HCT116 (cell line): ENCODE data around the gene WIPF3. TPM values are rescaled to one million over a fixed set of nuclear protein-coding genes. Genes with fewer than 3 reads are reported as not detected.

Experiments used
- ATAC-seq: fragments of 200-7000 bp; cut with Tn5 transposase; 2 replicates; pipeline ENCODE4 v1.9.1; 2020; ENCODE audit warnings: mild to moderate bottlenecking, moderate library complexity
- BruUV-seq: library from RNA; stranded (reverse); fragments of 400-500 nt; replicated peaks from 2 replicates; lab custom pipeline; 2021; lab: Mats Ljungman, UMichigan
- CTCF ChIA-PET: fragments of 300-600 bp; sonication (Branson Sonifier 250); formaldehyde crosslinking; loops from one replicate; lab custom pipeline; 2021; ENCODE audit warnings: antibody characterized with exemption; lab: Charles Lee
- POLR2A ChIA-PET: fragments of 300-600, 350-600 bp; sonication (Branson Sonifier 250); formaldehyde crosslinking; loops from one replicate; lab custom pipeline; 2021; ENCODE audit warnings: antibody characterized with exemption; lab: Charles Lee
- RAD21 ChIA-PET, 2 experiments: fragments of 300-600 bp; sonication (Branson Sonifier 250); formaldehyde crosslinking; loops; one replicate each; lab custom pipeline; 2023; ENCODE audit warnings: low total read pairs in 2 of 2; ENCODE audit not compliant: uncharacterized antibody in 2 of 2, unreplicated experiment in 2 of 2, low non-redundant PET in 1 of 2; lab: Charles Lee
- DNase-seq: peaks from one replicate; pipeline ENCODE4 v3.0.0-alpha.2; 2010; ENCODE audit warnings: low read depth, low spot score
- H2AFZ ChIP-seq: fragments of 200-600 bp; shearing (Covaris generic), sonication (generic); 2 replicates; pipeline ENCODE4 v1.6.1; 2017; ENCODE audit warnings: low read depth, mixed run types, mixed read lengths, antibody characterized with exemption, low read length; ENCODE audit not compliant: poor library complexity, severe bottlenecking
- H3K27ac ChIP-seq: 2 replicates; pipeline ENCODE4 v1.5.1; 2012; ENCODE audit warnings: low read depth, low read length
- H3K27me3 ChIP-seq: fragments of 200-600 bp; sonication (generic); 2 replicates; pipeline ENCODE4 v1.6.1; 2016; ENCODE audit warnings: mixed run types, low read length, mixed read lengths; ENCODE audit not compliant: insufficient read depth
- H3K36me3 ChIP-seq, 2 experiments: fragments of 200-500 bp in 1 of 2; fragments of 200-600 bp in 1 of 2; sonication (Bioruptor generic) in 1 of 2; sonication (generic) in 1 of 2; 2 replicates each; pipeline versions ENCODE4 v1.5.1 to v1.6.1; 2014 to 2016; ENCODE audit warnings: low read length in 2 of 2, inconsistent platforms in 1 of 2, mixed read lengths in 1 of 2, mixed run types in 1 of 2; ENCODE audit not compliant: insufficient read depth in 2 of 2, control insufficient read depth in 1 of 2
- H3K4me1 ChIP-seq, 2 experiments: fragments of 200-600 bp in 1 of 2; sonication (generic) in 1 of 2; 2 replicates each; pipeline versions ENCODE4 v1.5.1 to v1.6.1; 2012 to 2017; ENCODE audit warnings: low read length in 2 of 2, inconsistent platforms in 1 of 2, mild to moderate bottlenecking in 1 of 2, mixed read lengths in 1 of 2, mixed run types in 1 of 2, moderate library complexity in 1 of 2; ENCODE audit not compliant: insufficient read depth in 2 of 2, control insufficient read depth in 1 of 2
- H3K4me2 ChIP-seq: fragments of 200-600 bp; sonication (generic); 2 replicates; pipeline ENCODE4 v1.6.1; 2017; ENCODE audit warnings: mixed run types, low read length, mixed read lengths
- H3K4me3 ChIP-seq, 2 experiments: fragments of 200-600 bp in 1 of 2; sonication (generic) in 1 of 2; replicated peaks in 1 of 2; 2 replicates each; pipeline ENCODE4 v1.5.1; 2011 to 2016; ENCODE audit warnings: low read length in 2 of 2, control low read depth in 1 of 2, low read depth in 1 of 2, mild to moderate bottlenecking in 1 of 2, mixed read lengths in 1 of 2, mixed run types in 1 of 2
- H3K79me2 ChIP-seq: fragments of 200-600 bp; sonication (generic); 2 replicates; pipeline ENCODE4 v1.6.1; 2017; ENCODE audit warnings: mild to moderate bottlenecking, mixed run types, low read length, moderate library complexity, mixed read lengths; ENCODE audit not compliant: insufficient read depth
- H3K9ac ChIP-seq: fragments of 200-600 bp; sonication (generic); 2 replicates; pipeline ENCODE4 v1.6.1; 2016; ENCODE audit warnings: low read length, mixed read lengths
- H3K9me2 ChIP-seq: fragments of 200-600 bp; sonication (generic), shearing (Covaris generic); 2 replicates; pipeline ENCODE4 v1.6.1; 2017; ENCODE audit warnings: mixed run types, mild to moderate bottlenecking, moderate library complexity; ENCODE audit not compliant: insufficient read depth
- H3K9me3 ChIP-seq, 2 experiments: fragments of 200-500 bp in 1 of 2; fragments of 200-600 bp in 1 of 2; sonication (Bioruptor generic) in 1 of 2; sonication (generic) in 1 of 2; 2 replicates each; pipeline ENCODE4 v1.6.1; 2014 to 2017; ENCODE audit warnings: low read length in 2 of 2, mixed read lengths in 2 of 2, inconsistent platforms in 1 of 2, low read depth in 1 of 2, mild to moderate bottlenecking in 1 of 2, mixed run types in 1 of 2, moderate library complexity in 1 of 2; ENCODE audit not compliant: control insufficient read depth in 1 of 2, insufficient read depth in 1 of 2
- H4K20me1 ChIP-seq: fragments of 200-600 bp; sonication (generic), shearing (Covaris generic); 2 replicates; pipeline ENCODE4 v1.6.1; 2017; ENCODE audit warnings: mixed run types, mild to moderate bottlenecking, moderate library complexity; ENCODE audit not compliant: insufficient read depth
- CEBPB ChIP-seq: IDR thresholded peaks from 2 replicates; pipeline ENCODE4 v1.6.1; 2012; ENCODE audit warnings: low read depth
- ELF1 ChIP-seq: IDR thresholded peaks from 2 replicates; pipeline ENCODE4 v1.6.1; 2012; ENCODE audit warnings: low read depth, borderline replicate concordance
- EZH2phosphoT487 ChIP-seq: fragments of 200-600 bp; IDR thresholded peaks from 2 replicates; pipeline ENCODE4 v1.6.1; 2018; ENCODE audit warnings: antibody characterized with exemption, borderline replicate concordance
- SP1 ChIP-seq: IDR thresholded peaks from 2 replicates; pipeline ENCODE4 v1.6.1; 2012; ENCODE audit warnings: low read depth
- SRF ChIP-seq: IDR thresholded peaks from 2 replicates; pipeline ENCODE4 v1.6.1; 2012; ENCODE audit warnings: low read depth
- ZFX ChIP-seq: fragments of 450-650 bp; IDR thresholded peaks from 2 replicates; pipeline ENCODE4 v1.6.1; 2017
- intact Hi-C: fragments of 100-400 bp; cut with micrococcal nuclease; formaldehyde crosslinking; loops from 2 replicates; pipeline ENCODE4 v1.10.0; 2022
- total RNA-seq: library from RNA; stranded (reverse); gene quantifications from one replicate; pipeline ENCODE4 v1.2.1, GENCODE V29; 2021; ENCODE audit not compliant: unreplicated experiment
- TF ChIP-seq, protein P1 (sequence below), 3 experiments: fragments of 200-600 bp in 1 of 3; sonication (generic) in 1 of 3; IDR thresholded peaks in 2 of 3; conservative IDR thresholded peaks in 1 of 3; 2 replicates each; pipeline ENCODE4 v1.5.1; 2012 to 2017; ENCODE audit warnings: low read depth in 2 of 3, low read length in 2 of 3, antibody characterized with exemption in 1 of 3, borderline replicate concordance in 1 of 3, control low read depth in 1 of 3, mild to moderate bottlenecking in 1 of 3, mixed read lengths in 1 of 3, mixed run types in 1 of 3, moderate library complexity in 1 of 3; ENCODE audit not compliant: insufficient read depth in 1 of 3
- TF ChIP-seq, protein P2 (sequence below): IDR thresholded peaks from 2 replicates; pipeline ENCODE4 v1.6.1; 2012; ENCODE audit warnings: low read depth

Gene WIPF3
- total RNA-seq, 1 experiment from 2014 or later = 8.6 TPM

DNA sequence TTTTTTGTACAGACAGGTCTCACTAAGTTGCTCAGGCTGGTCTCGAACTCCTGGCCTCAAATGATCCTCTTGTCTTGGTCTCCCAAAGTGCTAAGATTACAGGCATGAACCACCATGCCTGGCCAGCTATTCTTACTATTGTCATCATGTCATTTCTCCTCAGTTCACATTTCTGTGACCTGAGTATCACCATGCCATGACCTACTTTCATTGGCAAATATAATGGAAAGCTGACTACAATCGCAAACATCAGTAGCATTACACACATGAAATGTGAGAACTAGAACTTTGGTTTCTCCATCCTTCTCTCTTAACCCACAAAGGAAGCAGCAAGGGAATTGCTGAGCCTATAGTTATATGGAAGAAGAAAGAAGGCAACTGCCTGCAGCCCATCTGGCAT is 26.0 kb upstream of the WIPF3 start:
- H3K9me3 ChIP-seq = no peaks in the 10 kb centered on the region
- no peaks in the 10 kb centered on the region for H3K9me2 ChIP-seq
- ATAC-seq (no peak), DNase-seq (no peak)
- H3K36me3 ChIP-seq = no peaks in the 10 kb centered on the region
- H3K27me3 ChIP-seq = peaks cover 30% of the 10 kb centered on the region; the same call in 1 of the 2 replicates
- no peak overlapping the region for H3K27ac ChIP-seq
- H4K20me1 ChIP-seq = no peaks in the 10 kb centered on the region
- no peaks in the 10 kb centered on the region for H3K79me2 ChIP-seq
- no peaks in the 10 kb centered on the region for H3K4me1 ChIP-seq
- ChIA-PET CTCF (no interaction called here), POLR2A (no interaction called here), RAD21 (no interaction called here)
- no peak overlapping the region for H3K4me3 ChIP-seq
- intact Hi-C loops = loop anchor here (2.0 kb wide), 1 partner anchor 66 kb away; no protein-coding TSS in a partner anchor
- H3K9ac ChIP-seq = no peak overlapping the region
- TF ChIP-seq, protein P1, sequence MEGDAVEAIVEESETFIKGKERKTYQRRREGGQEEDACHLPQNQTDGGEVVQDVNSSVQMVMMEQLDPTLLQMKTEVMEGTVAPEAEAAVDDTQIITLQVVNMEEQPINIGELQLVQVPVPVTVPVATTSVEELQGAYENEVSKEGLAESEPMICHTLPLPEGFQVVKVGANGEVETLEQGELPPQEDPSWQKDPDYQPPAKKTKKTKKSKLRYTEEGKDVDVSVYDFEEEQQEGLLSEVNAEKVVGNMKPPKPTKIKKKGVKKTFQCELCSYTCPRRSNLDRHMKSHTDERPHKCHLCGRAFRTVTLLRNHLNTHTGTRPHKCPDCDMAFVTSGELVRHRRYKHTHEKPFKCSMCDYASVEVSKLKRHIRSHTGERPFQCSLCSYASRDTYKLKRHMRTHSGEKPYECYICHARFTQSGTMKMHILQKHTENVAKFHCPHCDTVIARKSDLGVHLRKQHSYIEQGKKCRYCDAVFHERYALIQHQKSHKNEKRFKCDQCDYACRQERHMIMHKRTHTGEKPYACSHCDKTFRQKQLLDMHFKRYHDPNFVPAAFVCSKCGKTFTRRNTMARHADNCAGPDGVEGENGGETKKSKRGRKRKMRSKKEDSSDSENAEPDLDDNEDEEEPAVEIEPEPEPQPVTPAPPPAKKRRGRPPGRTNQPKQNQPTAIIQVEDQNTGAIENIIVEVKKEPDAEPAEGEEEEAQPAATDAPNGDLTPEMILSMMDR (IDR thresholded peaks at IDR 0.05 in 2 of 3, conservative IDR thresholded peaks at IDR 0.05 in 1 of 3; ENCODE audit: borderline replicate concordance in 1 of 3, insufficient read depth in 1 of 3, low read depth in 2 of 3, low read length in 2 of 3) = no peak
- TF ChIP-seq SRF (no peak), CEBPB (no peak), SP1 (no peak), EZH2phosphoT487 (no peak), ELF1 (no peak), ZFX (no peak)
- TF ChIP-seq, protein P2, sequence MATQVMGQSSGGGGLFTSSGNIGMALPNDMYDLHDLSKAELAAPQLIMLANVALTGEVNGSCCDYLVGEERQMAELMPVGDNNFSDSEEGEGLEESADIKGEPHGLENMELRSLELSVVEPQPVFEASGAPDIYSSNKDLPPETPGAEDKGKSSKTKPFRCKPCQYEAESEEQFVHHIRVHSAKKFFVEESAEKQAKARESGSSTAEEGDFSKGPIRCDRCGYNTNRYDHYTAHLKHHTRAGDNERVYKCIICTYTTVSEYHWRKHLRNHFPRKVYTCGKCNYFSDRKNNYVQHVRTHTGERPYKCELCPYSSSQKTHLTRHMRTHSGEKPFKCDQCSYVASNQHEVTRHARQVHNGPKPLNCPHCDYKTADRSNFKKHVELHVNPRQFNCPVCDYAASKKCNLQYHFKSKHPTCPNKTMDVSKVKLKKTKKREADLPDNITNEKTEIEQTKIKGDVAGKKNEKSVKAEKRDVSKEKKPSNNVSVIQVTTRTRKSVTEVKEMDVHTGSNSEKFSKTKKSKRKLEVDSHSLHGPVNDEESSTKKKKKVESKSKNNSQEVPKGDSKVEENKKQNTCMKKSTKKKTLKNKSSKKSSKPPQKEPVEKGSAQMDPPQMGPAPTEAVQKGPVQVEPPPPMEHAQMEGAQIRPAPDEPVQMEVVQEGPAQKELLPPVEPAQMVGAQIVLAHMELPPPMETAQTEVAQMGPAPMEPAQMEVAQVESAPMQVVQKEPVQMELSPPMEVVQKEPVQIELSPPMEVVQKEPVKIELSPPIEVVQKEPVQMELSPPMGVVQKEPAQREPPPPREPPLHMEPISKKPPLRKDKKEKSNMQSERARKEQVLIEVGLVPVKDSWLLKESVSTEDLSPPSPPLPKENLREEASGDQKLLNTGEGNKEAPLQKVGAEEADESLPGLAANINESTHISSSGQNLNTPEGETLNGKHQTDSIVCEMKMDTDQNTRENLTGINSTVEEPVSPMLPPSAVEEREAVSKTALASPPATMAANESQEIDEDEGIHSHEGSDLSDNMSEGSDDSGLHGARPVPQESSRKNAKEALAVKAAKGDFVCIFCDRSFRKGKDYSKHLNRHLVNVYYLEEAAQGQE = no peak
- no peak overlapping the region for H3K4me2 ChIP-seq
- no peak overlapping the region for H2AFZ ChIP-seq
- BruUV-seq = no TSS peak
